NCI-H1436 treated with DMSO at 0.1 percent for 48 hours (cell line): ENCODE measurements around the gene SURF6.
"Not testable (repeated sequence)": the region's sequence is repeated elsewhere in the genome, so short reads cannot be mapped to it uniquely, and the experiment has no call there.

ENCODE experiments used
- DNase-seq: peaks from one replicate; lab custom pipeline; 2025; lab: John Stamatoyannopoulos, UW

SURF6 gene

GRCh38 chr9:133327021-133327420, 9.0 kb downstream of the SURF6 start:
- not testable (repeated sequence) for DNase-seq

- DNase-seq: no peak
These were observed 11.8 kb downstream of the SURF6 start for GRCh38 chr9:133323991-133324703.

GRCh38 chr9:133323211-133323610, 12.8 kb downstream of the SURF6 start:
- DNase-seq: no peak

- no peak for DNase-seq
These were observed 13.3 kb downstream of the SURF6 start for GRCh38 chr9:133322701-133323100.

GRCh38 chr9:133321411-133321935, 14.5 kb downstream of the SURF6 start:
- DNase-seq: no peak

GRCh38 chr9:133320421-133320881, 15.5 kb downstream of the SURF6 start:
- no peak for DNase-seq

- DNase-seq: not testable (repeated sequence)
These were observed 18.4 kb downstream of the SURF6 start for GRCh38 chr9:133317551-133317950.

GRCh38 chr9:133315997-133316396, 20.0 kb downstream of the SURF6 start:
- no peak for DNase-seq

- no peak for DNase-seq
These were observed 26.4 kb downstream of the SURF6 start for GRCh38 chr9:133309608-133310007.

GRCh38 chr9:133307301-133307700, 28.7 kb downstream of the SURF6 start:
- DNase-seq: no peak

- no peak for DNase-seq
These were observed 29.5 kb downstream of the SURF6 start for GRCh38 chr9:133306242-133307204.

- no peak for DNase-seq
These were observed 30.3 kb downstream of the SURF6 start for GRCh38 chr9:133305731-133306130.

- no peak for DNase-seq
These were observed 31.3 kb downstream of the SURF6 start for GRCh38 chr9:133304477-133305377.

GRCh38 chr9:133304158-133304470, 31.9 kb downstream of the SURF6 start:
- no peak for DNase-seq

- no peak for DNase-seq
These were observed 32.5 kb downstream of the SURF6 start for GRCh38 chr9:133303266-133304157.

- DNase-seq: no peak
These were observed 34.4 kb downstream of the SURF6 start for GRCh38 chr9:133301253-133302230.

- not testable (repeated sequence) for DNase-seq
These were observed 36.0 kb downstream of the SURF6 start for GRCh38 chr9:133299996-133300395.

- DNase-seq: no peak
These were observed 41.7 kb downstream of the SURF6 start for GRCh38 chr9:133294257-133294656.

GRCh38 chr9:133290751-133291302, 45.2 kb downstream of the SURF6 start:
- no peak for DNase-seq
